ENCODE results near the gene NAV2.

Gene NAV2

DNA sequence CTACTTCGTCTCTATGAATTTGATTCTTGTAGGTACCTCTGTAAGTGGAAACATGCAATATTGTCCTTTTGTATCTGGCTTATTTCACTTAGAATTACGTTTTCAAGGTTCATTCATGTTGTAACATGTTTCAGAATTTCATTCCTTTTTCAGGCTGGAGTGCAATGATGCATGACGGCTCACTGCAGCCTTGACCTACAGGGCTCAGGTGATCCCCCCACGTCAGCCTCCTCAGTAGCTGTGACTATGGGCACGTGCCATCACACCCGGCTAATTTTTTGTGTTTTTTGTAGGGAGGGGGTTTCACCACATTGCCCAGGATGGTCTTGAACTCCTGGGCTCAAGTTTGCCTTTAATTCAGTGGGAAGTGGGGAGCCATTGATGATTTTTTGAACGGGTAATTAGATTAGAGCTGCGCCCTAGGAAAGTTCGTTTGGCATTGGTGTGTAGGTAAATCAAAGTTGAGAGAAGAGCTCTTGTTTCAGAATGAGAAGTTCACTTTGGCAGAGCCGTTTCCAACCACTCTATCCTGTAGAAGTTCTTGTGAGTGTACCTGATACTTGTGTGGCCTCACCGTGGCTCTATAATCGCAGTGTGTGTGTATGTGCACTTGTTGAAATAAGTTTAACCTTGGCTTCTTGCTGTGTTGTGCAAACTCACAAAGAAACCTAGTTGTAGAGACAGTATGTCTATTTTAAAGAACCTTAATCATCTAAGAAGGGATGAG is 115.9 kb downstream of the NAV2 start:
- no peak for DNase-seq (ENCODE audit: low read depth in 2 of 2)

DNA sequence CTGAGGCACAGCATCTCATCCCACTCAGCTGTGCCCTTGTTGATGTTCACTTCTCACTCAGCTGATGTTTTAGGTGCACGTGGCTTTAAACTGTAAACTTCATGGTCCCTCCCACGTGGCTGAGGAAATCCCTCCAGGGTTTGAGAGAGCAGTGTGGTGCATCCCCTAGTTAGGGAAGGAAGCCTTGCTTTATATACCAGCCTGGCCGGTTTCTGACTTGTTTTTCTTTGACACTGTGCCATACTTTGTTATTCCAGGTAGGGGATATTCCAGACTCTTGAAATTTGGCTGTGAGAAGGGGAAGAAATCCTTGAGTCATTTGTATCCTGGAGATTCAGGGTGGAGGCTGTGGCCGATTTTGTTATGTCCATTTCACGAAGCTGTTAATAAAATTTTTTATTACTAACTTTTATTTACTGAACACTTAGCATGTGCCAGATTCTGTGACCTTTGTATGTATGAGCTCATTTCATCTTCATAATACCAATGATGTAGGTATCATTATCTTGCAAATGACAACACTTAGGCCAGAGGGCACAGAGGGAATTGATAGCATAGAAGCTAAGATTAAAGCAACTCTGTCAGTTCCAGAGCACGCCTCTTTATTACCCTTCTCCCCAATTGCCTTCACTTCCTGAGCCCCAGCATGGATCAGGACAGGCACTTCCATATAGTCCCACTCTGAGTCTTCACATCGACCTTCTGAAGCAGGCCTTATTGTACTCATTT is 116.6 kb downstream of the NAV2 start:
- no peak for DNase-seq (ENCODE audit: low read depth in 2 of 2)

DNA sequence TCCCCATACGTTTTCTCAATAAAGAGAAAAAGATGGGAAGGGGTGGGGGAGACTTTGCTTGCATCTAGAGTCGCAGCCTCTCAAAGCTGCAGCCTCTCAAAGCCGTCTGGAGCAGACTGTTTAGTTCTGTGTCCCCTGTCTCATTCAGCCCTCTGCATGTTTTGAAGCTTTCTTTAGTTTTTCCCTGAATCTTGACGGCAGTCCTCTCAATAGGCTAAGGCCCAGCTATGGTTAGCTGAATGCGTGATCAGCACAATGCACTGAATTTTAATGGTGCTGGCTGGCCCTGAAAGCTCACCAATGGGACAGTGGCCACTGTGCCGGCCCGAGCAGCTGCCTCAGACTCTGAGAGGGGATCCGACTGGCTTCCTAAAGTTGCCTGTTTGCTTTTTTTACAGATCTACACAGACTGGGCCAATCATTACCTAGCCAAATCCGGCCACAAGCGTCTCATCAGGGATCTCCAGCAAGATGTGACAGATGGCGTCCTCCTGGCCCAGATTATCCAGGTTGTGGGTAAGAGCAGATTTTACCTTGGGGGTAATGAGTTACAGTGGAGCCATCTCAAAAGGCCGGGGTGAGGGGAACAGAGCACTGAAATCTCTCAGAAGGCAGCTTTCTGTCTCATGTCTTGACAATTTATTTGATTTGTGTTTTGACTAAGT is 119.6 kb downstream of the NAV2 start:
- no peak for DNase-seq (ENCODE audit: low read depth in 2 of 2)

DNA sequence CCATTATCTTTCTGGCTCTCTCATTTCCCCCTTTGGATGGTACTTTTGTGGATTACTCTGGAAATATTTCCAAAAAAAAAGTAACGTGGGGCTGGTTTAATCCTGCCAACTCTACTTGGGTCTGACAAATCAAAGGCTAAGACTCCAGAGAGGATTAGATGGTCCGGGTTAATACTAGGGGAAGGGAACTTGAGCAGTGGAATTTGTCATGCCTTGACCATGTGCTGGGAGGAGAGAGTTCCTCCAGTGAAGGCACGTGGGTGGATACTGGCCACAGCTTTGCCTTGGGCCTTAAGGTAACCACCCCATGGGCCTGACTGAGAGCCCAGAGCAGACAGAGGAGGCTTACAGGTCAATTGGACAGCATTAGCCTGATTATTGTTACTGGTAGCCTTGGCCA is 120.3 kb downstream of the NAV2 start:
- DNase-seq (ENCODE audit: low read depth in 2 of 2) = no peak

DNA sequence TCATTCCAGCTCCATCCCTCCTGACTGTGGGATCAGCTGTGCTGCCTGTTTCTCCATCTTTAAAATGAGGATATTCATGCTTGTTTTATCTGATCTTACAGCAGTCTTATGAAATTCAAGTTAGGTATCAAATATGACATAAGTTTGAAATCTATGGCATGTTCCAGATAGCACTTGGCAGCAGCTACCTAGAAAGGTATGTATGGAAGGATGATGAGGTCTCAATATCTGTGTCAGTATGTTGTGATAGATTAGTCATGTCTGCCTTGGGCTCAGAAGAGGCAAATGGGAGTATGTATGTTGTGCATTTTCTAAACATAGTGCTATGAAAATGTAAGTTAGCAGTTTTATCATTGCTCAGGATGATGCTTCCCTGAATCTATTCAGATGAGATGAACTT is 122.1 kb downstream of the NAV2 start:
- no peak for DNase-seq (ENCODE audit: low read depth in 2 of 2)

DNA sequence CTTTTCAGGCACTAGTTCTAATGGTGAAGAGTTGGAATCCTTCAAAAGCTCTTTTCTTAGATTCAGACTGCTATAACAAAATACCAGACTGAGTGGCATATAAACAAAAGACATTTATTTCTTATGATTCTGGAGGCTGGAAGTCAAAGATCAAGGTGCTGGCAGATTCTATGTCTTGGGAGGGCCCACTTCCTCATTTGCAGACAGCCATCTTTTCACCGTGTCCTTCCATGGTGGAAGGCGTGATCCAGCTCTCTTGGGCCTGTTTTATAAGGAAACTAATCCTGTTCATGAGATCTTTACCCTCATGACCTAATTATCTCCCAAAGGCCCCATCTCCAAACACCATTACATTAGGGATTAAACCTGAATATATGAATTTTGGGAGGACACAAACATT is 124.0 kb downstream of the NAV2 start:
- no peak for DNase-seq (ENCODE audit: low read depth in 2 of 2)

DNA sequence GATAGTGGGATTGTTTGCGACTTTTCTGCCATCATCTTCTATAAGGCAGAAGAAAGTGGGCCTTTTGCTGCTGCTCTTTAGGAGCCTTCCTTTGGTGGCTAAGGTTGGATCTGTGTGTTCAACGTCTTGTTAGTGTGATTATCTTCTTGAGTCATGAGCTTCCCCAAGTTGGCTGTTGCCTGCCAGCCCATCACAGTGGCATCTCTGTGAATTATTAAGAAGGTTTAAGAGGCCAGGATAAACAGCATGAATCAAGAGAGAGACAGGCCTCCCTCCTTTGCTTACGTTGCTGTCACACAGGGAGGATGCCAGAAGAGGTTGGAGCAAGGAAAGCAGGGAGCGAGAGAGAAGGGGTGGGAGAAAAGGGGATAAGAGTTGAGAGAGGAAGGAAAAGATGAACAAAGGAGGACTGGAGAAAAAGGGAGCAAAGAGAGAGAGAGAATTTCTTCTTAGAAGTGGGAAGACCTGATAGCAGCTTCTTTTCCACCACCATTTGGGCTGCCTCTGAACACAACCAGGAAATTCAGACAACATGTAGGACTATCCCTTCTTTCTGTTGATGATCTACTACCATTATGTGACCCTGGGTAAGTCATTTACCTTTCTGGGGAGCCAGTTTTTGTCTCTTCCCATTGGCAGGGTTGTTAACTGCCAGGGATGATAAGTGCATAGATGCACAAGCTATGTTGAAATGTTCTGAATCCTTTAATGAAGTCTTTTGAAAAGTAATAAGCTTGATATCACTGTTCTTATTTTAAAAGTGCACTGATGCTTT is 126.5 kb downstream of the NAV2 start:
- DNase-seq (ENCODE audit: low read depth in 2 of 2) = no peak

DNA sequence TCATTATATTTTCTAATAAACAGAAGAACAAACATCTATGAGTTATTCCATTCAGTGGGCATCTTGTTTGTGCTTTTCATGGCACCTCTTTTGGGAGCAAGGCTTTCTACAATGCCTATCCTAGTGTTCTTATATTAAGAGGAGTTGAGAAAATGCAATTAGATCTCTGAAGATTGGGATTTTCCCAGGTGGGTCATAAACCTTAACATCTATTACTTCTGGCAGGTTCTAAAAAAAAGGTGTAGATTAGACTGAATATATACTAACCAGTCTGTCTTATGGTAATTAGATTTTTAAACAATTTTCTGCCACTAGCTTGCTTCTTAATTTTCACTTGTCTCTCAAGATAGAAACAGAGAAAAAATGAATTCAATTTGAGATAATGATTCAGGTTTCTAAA is 128.3 kb downstream of the NAV2 start:
- no peak for DNase-seq (ENCODE audit: low read depth in 2 of 2)

DNA sequence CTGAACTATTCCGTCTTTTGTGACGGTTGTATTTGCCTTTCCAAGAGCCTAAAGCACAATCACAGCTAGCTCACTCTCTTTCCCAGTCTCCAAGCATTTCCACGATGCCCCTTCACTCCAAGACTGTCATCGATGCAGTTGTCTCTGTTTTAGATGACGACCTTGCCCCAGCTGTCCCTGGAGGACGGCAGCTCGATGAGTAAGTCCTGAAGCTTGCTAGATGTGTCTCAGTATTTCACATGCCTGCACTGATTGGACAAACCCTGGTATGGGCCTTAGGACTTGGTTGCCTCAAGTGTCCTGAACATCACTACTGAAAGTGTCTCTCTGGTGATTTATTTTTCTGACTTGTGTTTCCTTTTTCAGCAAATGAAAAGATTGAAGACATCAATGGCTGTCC is 129.9 kb downstream of the NAV2 start:
- no peak for DNase-seq (ENCODE audit: low read depth in 2 of 2)

DNA sequence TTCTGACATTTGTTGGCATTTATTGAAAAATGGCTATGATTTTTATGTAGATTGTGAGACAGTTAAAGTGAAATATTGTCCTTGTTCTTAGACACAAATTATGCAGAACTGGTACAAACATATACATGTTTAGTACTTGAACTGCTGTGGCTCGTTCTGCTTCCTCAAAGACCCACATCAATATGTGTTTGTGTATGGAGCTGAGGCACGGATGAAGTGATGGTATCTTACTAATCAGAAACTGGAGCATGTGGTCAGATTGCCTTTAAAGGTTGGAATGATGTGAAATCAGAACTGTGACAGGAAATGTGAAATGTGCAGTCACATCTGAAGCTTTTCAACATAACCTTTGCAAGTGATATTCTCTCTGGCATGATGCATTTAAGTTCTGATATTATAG is 130.4 kb downstream of the NAV2 start:
- DNase-seq (ENCODE audit: low read depth in 2 of 2) = no peak

DNA sequence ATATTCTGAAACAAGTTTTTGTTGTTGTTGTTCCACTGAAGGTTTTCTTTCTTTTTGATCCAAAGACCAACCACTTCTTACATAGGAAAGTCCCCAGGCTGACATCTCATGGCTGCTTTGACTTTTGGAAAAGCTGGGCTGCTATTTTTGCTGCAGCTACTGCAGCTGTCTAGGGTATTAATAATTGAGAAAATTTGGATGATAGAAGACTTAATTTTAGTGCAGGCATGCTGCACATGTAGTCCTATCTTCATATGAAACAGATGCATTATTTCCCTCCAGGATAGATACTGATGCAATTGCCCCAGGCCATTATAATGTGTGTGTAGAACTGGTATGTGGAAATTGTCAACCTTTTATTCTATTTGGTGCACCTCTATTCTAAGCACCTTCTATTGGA is 131.4 kb downstream of the NAV2 start:
- no peak for DNase-seq (ENCODE audit: low read depth in 2 of 2)

DNA sequence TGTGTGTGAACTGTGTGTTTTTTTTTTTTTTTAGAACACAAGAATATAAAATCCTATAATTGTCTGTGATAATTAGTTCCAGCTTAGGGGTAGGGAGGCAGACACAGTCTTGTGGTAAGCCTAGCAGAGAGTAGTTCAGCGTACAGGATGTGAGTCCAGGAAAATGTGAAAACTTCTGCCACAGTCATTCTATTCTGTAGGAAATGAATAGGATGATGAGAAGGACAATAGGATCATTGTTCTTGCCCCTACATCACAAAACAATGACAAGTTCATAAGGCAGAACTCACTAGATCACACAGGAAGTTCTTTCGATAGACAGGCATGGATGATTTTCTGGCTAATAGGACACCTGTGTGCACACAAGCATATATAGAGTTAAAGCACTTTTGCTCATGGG is 132.2 kb downstream of the NAV2 start:
- no peak for DNase-seq (ENCODE audit: low read depth in 2 of 2)

DNA sequence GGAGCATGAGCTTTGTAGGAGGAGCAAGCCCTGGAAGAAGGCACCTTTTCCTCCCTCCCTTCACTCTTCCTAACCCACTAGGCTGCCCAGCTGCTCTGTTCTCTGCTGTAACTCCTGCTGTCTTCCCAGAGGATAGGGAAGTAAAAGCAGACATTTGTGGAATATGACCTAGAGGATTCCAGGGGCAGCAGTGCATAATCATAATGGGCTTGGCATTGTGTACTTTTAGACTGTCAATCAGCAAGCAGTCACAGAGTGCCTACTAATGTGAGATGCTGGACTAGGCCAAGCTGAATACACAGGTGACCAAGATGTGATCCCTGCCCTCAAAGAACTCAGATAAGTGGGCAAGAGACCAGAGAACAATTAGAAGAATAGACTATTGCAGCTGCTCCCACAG is 133.0 kb downstream of the NAV2 start:
- no peak for DNase-seq (ENCODE audit: low read depth in 2 of 2)

DNA sequence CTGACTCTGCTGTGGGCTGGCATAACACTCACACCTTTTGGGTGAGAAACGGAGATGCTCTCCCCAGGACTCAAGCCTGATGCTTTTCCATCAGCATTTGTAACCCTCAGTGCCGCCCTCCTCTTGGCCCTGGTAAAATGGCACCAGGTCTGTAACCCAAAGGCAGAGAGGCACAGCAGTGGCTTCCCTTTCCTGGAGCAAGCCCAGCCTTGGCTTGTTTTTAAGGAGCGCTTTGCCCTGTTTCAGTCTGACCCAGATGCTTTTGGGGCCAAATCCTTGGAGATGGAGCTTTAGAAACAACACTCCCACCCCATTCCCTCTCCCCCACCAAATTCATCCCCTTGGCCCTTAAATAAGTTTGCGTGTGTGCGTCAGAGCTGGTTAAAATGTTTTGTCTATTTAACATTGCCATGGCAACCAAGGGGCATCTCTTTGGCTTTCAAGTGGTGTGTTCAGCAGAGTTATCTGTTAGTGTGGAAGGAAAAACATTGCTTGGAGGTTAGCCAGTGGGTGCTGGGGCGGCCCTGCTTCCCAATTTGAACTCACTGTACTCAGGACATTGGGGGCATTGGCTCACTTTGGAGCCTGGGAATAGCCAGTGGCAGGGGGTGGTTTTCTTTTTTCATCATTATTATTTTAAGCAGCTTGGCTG is 134.1 kb downstream of the NAV2 start:
- no peak for DNase-seq (ENCODE audit: low read depth in 2 of 2)

DNA sequence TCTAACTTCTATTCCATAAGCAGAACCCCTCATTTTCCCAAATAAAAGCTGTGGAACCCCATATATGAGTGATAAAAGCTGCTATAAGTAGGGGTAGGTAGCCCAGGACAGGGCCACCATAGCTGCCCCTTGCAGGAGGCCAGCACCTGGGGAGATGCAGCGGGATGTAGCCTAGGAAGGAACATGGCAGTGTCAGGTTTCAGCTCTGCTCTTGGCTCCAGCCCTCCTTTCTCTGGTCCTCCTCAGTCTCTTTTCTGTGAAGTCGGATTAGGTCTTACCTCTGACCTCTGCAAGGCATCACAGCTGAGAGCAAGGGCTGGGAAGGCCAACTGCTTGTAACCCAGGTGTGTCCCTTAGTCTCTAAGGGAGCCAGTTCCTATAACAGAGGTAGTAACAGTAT is 135.6 kb downstream of the NAV2 start:
- no peak for DNase-seq (ENCODE audit: low read depth in 2 of 2)

DNA sequence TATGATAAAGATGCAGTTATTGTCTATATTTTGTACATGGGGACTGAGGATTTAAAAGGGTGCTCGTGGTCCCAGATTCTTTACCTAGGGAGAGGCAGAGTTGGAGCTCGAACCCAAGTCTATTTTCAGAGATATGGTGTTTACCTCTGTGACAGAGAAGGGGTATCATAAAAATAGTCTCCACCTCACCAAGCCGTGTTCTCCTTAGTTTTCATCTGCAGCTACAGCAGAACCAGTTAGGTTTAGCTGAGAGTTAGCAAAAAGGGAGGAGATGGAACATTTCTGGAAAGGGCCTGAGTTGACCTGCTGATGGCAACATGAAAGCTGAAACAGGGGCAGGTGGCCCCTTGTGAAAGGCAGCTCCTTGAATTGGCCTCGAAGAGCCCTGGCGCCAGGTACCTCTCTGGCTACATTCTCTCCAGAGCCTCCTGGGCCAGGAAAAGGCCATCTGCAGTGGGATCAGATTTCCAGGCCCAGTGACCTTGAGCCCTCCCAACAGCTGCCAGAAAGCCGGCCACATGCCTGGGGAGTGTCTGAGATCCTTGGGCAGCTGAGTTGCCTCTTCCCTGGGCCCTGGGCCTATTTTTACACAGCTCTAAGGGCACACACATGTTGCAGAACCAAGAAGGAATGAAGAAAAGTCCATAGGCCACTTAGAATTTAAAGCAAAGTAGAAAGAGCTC is 136.6 kb downstream of the NAV2 start:
- DNase-seq (ENCODE audit: low read depth in 2 of 2) = no peak

DNA sequence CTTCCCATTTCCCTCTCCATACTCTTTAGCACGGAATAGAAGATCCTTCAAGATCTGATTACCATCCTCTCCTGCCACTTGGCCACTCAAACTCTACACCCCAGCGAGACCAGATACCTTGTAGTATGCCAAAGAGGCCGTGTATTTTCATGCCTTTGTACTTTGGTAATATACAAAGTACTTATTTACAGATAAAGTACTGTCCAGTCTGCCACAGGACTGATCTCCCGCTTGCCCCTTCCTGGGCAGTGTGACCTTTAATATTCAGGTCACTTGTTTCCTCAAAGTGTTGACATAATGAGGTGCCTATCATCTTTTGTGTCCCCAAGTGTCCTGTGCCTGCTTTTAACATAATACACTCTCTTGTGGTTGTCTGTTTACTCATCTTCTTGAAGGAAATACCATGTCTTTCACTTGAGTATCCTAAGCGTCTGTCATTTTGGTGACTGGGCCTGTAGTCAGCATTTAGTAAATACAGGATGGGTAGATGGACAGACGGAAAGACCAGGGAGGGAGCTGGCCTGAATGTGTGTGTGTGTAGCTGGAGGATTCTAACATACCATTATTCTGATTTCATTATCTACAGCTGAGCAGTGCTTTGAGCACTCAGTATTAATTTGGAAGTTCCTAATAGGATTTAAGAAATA is 137.4 kb downstream of the NAV2 start:
- no peak for DNase-seq (ENCODE audit: low read depth in 2 of 2)

DNA sequence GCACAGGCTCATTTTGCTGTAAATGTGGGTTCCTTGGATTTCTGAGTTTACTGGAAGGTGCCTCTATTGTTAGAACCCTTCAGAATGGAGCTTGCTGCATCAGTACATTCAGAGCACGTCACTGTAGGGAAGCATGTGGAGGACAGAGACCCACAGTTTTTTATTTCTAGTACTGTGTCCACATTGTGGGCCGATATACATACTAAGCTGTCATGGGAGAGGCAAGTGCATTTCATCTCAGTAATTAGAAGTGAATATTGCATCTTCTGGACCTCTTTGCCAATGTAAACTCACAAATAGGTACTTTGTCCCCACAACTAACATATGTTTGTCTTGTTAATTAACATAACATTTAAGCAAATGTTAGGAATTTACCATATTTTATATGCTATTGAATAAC is 139.7 kb downstream of the NAV2 start:
- no peak for DNase-seq (ENCODE audit: low read depth in 2 of 2)

DNA sequence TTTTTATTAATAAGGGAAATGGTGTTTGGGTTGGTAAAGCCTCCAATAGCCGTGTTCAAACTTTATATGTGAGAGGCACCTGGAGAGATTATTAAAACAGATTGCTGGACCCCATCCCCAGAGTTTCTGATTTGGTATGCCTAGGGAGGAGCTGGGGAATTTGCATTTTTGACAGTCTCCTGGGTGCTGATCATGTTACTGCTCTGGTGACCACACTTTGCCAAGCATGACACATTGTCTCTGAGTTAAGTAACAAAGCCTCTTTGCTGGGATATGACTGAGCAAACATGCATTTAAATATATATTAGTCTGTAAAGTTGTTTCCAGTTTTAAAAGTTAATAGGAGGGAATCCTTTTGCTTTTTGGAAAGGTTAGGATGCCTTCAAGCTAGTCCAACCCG is 140.4 kb downstream of the NAV2 start:
- DNase-seq (ENCODE audit: low read depth in 2 of 2) = no peak

DNA sequence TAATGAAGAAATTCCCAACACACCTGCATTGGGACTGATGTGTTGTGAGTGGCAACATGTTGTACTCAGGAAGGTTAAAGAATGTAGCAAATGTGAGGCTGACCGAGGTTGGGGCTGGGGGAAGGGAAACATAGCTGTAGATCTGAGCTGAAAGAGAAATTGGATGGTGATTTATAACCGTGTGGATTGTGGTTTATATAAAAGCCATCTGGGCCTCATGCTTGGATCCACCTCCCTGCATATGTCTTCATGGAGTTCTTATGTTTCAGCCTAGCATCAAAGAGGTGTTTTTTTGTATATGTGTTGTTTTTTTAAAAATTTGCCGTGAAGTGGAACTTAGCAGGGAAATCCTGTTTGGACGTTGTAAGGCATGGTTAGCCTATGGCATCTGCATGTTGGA is 141.3 kb downstream of the NAV2 start:
- no peak for DNase-seq (ENCODE audit: low read depth in 2 of 2)

DNA sequence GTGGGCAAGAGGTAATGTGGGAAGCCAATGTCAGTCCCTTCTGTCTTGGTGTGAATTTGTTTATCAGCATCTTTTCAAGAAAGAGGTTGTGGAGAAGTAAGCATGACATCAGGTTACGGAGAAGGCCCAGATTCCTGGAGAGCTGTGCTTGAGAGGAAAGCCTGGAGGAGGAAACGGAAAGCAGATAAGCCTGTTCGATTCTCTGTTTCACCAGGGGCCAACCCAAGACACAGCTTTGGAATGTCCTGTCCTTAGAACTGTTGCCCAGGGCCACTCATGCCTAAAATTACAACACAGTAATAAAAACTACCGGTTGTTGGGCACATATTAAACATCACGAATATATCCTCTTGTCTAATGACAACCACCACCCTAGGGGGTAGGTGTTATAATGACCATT is 148.5 kb downstream of the NAV2 start:
- no peak for DNase-seq (ENCODE audit: low read depth in 2 of 2)
